ENCODE measurements around the gene USP40.
A peak's percentile ranks its signal among the peaks of the same experiment; 100 is the strongest.

The USP40 gene

GRCh38 chr2:233445152-233445830 is 121.3 kb downstream of the USP40 start:
- TF ChIP-seq CTCF (IDR thresholded peaks at IDR 0.05; ENCODE audit: low read depth, low read length): no peak
- H3K27ac ChIP-seq: no peak overlapping the region
- peaks cover 11% of the 10 kb centered on the region for H3K36me3 ChIP-seq
- no peak for DNase-seq
- H3K9me3 ChIP-seq (ENCODE audit: severe bottlenecking): no peaks in the 10 kb centered on the region
- no peak overlapping the region for H3K4me3 ChIP-seq (ENCODE audit: low read depth, low read length)
- no peaks in the 10 kb centered on the region for H3K27me3 ChIP-seq (ENCODE audit: insufficient read depth, low read depth, severe bottlenecking)

GRCh38 chr2:233444501-233444900 is 122.1 kb downstream of the USP40 start:
- H3K36me3 ChIP-seq: peaks cover 11% of the 10 kb centered on the region
- H3K9me3 ChIP-seq (ENCODE audit: severe bottlenecking): no peaks in the 10 kb centered on the region
- TF ChIP-seq CTCF (IDR thresholded peaks at IDR 0.05; ENCODE audit: low read depth, low read length): no peak
- no peak for DNase-seq
- H3K4me3 ChIP-seq (ENCODE audit: low read depth, low read length): no peak overlapping the region
- H3K27me3 ChIP-seq (ENCODE audit: insufficient read depth, low read depth, severe bottlenecking): no peaks in the 10 kb centered on the region
- H3K27ac ChIP-seq: no peak overlapping the region

GRCh38 chr2:233443511-233444183 is 122.9 kb downstream of the USP40 start:
- Histone ChIP-seq H3K27me3 (ENCODE audit: insufficient read depth, low read depth, severe bottlenecking) (no peaks in the 10 kb centered on the region), H3K9me3 (ENCODE audit: severe bottlenecking) (no peaks in the 10 kb centered on the region), H3K4me3 (ENCODE audit: low read depth, low read length) (no peak overlapping the region), H3K27ac (no peak overlapping the region), H3K36me3 (peaks cover 6% of the 10 kb centered on the region)
- peak; percentile 81 for DNase-seq
- TF ChIP-seq CTCF (IDR thresholded peaks at IDR 0.05; ENCODE audit: low read depth, low read length): peak; percentile 81

- TF ChIP-seq CTCF (IDR thresholded peaks at IDR 0.05; ENCODE audit: low read depth, low read length): no peak
Observed at GRCh38 chr2:233442028-233442310, 124.6 kb downstream of the USP40 start.

GRCh38 chr2:233441161-233442027 is 125.2 kb downstream of the USP40 start:
- Histone ChIP-seq H3K27ac (no peak overlapping the region), H3K4me3 (ENCODE audit: low read depth, low read length) (no peak overlapping the region), H3K27me3 (ENCODE audit: insufficient read depth, low read depth, severe bottlenecking) (no peaks in the 10 kb centered on the region), H3K9me3 (ENCODE audit: severe bottlenecking) (no peaks in the 10 kb centered on the region), H3K36me3 (0 out of 2 replicates have a peak, but pooled peaks cover 7% of the 10 kb centered on the region)
- DNase-seq: no peak
- no peak for TF ChIP-seq CTCF (IDR thresholded peaks at IDR 0.05; ENCODE audit: low read depth, low read length)

More at GRCh38 chr2:233442028-233442310, 124.6 kb downstream of the USP40 start:
- no peaks in the 10 kb centered on the region for H3K9me3 ChIP-seq (ENCODE audit: severe bottlenecking)
- H3K36me3 ChIP-seq: 0 out of 2 replicates have a peak, but pooled peaks cover 7% of the 10 kb centered on the region
- DNase-seq: no peak
- no peak overlapping the region for H3K4me3 ChIP-seq (ENCODE audit: low read depth, low read length)
- H3K27me3 ChIP-seq (ENCODE audit: insufficient read depth, low read depth, severe bottlenecking): no peaks in the 10 kb centered on the region
- no peak overlapping the region for H3K27ac ChIP-seq

All from WERI-Rb-1 (cell line).